Left ventricle myocardium inferior (tissue), 1 donor: ENCODE data around the gene STK40. TPM values are rescaled to one million over a fixed set of nuclear protein-coding genes. Genes with fewer than 3 reads are reported as not detected.
A peak's percentile ranks its signal among the peaks of the same experiment; 100 is the strongest.

Experiments used
- DNase-seq: peaks from one replicate; pipeline ENCODE4 v3.0.0-alpha.2; 2020
- H3K27ac ChIP-seq: fragments of 200-600 bp; replicated peaks from 2 replicates; pipeline ENCODE4 v1.8.0; 2021
- H3K27me3 ChIP-seq: fragments of 200-600 bp; 2 replicates; pipeline ENCODE4 v1.8.0; 2021; ENCODE audit warnings: low read depth
- H3K36me3 ChIP-seq: fragments of 200-600 bp; 2 replicates; pipeline ENCODE4 v1.8.0; 2021
- H3K4me1 ChIP-seq: fragments of 200-600 bp; 2 replicates; pipeline ENCODE4 v1.8.0; 2021
- H3K4me3 ChIP-seq: fragments of 200-600 bp; 2 replicates; pipeline ENCODE4 v1.8.0; 2021; ENCODE audit warnings: mild to moderate bottlenecking, moderate library complexity
- H3K9me3 ChIP-seq: fragments of 200-600 bp; replicated peaks from 2 replicates; pipeline ENCODE4 v1.8.0; 2021
- CTCF ChIP-seq: fragments of 200-600 bp; IDR thresholded peaks from 2 replicates; pipeline ENCODE4 v1.8.0; 2021; ENCODE audit warnings: antibody characterized with exemption, mild to moderate bottlenecking, borderline replicate concordance
- intact Hi-C: fragments of 100-400 bp; cut with micrococcal nuclease; formaldehyde crosslinking; loops from one replicate; pipeline ENCODE4 v1.11.0; 2022
- total RNA-seq: library from RNA; stranded (reverse); fragmentation: NEBNext Ultra II Directional; extraction: Animal tissue kit (Norgen Biotek cat#: 25700); gene quantifications from one replicate; pipeline ENCODE4 v1.2.1, GENCODE V29; 2021
- donor health status: DM: no; HTN: yes; CAD: no; lungs with severe emphysema.

The STK40 gene
- total RNA-seq, 1 donor from 2014 or later, result 69.8 TPM

DNA sequence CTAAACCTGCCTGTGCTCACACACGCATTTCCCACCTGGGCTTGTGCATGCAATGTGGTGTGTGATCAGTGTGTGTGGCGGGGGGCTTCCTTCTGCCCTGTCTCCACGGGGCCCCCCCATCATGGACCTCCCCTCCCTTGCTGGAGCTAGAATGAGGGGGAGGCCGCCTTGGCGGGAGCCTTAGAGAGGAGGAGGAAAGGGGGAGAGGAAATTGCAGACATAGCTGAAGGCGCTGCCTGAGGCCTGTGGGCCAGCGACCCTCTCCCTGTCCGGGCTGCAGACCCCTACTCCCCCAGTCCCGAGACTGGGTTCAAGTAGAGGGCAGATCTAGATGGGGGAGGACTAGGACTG, 61.4 kb downstream of the STK40 start:
- H3K4me3 ChIP-seq, result peak overlapping the region; percentile 83
- peak overlapping the region; percentile 95 for H3K27ac ChIP-seq
- no peak for DNase-seq
- intact Hi-C loops, result no loop called here
- H3K9me3 ChIP-seq, result no peaks in the 10 kb centered on the region
- H3K4me1 ChIP-seq, result peaks cover 58% of the 10 kb centered on the region
- H3K36me3 ChIP-seq, result no peaks in the 10 kb centered on the region
- no peak for TF ChIP-seq CTCF
- no peaks in the 10 kb centered on the region for H3K27me3 ChIP-seq

GRCh38 chr1:36323636-36324352, 61.9 kb downstream of the STK40 start, which contains the start of gene EVA1B:
Gene EVA1B (minus strand): TSS chr1:36323645. CDS start chr1:36323037, 608 bp downstream.
- intact Hi-C loops, result no loop called here
- H3K27me3 ChIP-seq, result no peaks in the 10 kb centered on the region
- H3K36me3 ChIP-seq, result no peaks in the 10 kb centered on the region
- no peaks in the 10 kb centered on the region for H3K9me3 ChIP-seq
- H3K4me3 ChIP-seq, result peak within 1 kb of the TSS; percentile 83
- H3K4me1 ChIP-seq, result peaks cover 53% of the 10 kb centered on the region
- peak; percentile 89 for DNase-seq
- no peak for TF ChIP-seq CTCF
- H3K27ac ChIP-seq, result peak within 1 kb of the TSS; percentile 95

DNA sequence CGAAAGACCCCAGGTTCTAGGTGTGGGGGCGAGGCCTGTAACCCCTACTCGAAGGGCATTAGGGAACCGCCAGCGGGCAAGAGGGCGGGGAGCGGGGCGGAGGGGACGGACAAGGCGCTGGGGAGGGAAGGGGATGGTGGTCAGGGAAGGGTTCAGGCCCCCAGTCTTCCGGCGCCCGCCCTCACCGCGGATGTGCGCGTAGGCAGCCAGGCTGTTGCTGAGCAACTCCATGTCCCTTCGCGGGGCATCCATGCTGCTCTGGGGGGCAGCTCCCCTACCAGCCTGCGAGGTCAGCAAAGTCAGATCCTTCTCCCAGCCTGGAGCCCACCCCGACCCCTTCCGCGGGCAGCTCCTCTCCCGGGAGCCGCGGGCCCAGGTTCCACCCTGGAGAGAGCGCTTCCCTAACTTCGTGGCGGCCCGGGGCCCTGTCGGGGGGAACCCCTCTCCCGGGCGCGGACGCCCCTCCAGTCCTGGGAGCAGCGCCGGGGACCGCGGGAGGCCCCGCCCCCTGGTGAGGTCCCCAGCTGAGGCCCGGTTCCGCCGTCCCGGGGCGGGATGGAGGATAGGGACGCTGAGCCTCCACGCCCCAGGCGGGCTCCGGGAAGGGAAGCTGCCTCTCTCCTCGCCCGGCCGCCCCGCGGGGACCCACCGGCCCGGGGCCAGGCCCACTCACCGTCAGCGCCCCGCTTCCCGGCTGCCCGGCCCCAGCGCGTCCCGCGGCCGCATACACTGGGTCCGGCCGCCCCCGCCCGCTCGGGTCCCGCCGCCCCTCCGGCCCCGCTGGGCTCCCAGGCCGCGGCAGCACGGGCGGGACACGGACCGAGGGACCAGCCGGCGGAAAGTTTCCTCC, 62.7 kb downstream of the STK40 start:
- Histone ChIP-seq H3K27me3 (no peaks in the 10 kb centered on the region), H3K27ac (peak overlapping the region; percentile 95), H3K9me3 (no peaks in the 10 kb centered on the region), H3K4me1 (peaks cover 46% of the 10 kb centered on the region), H3K4me3 (peak overlapping the region; percentile 83), H3K36me3 (no peaks in the 10 kb centered on the region)
- no peak for TF ChIP-seq CTCF
- DNase-seq, result peak; percentile 53
- intact Hi-C loops, result no loop called here

- Histone ChIP-seq H3K9me3 (no peaks in the 10 kb centered on the region), H3K4me1 (peaks cover 46% of the 10 kb centered on the region), H3K36me3 (no peaks in the 10 kb centered on the region), H3K27me3 (no peaks in the 10 kb centered on the region), H3K27ac (peak overlapping the region; percentile 95), H3K4me3 (peak overlapping the region; percentile 83)
- intact Hi-C loops, result no loop called here
- no peak for DNase-seq
- no peak for TF ChIP-seq CTCF
Measured at GRCh38 chr1:36322041-36322785, 63.5 kb downstream of the STK40 start.
